Ishikawa (cell line): ENCODE measurements around the gene C1orf52.

Experiments
- CEBPB ChIP-seq: IDR thresholded peaks from 2 replicates; pipeline ENCODE4 v1.6.1; 2012
- CREB1 ChIP-seq: IDR thresholded peaks from 2 replicates; pipeline ENCODE4 v1.6.1; 2012; ENCODE audit warnings: low read depth
- EGR1 ChIP-seq: IDR thresholded peaks from 2 replicates; pipeline ENCODE4 v1.6.1; 2012
- EP300 ChIP-seq: IDR thresholded peaks from 2 replicates; pipeline ENCODE4 v1.6.1; 2012; ENCODE audit warnings: borderline replicate concordance
- FOXM1 ChIP-seq: IDR thresholded peaks from 2 replicates; pipeline ENCODE4 v1.6.1; 2012; ENCODE audit warnings: low read depth, borderline replicate concordance
- NFIC ChIP-seq: IDR thresholded peaks from 2 replicates; pipeline ENCODE4 v1.6.1; 2012
- RAD21 ChIP-seq: IDR thresholded peaks from 2 replicates; pipeline ENCODE4 v1.6.1; 2012; ENCODE audit warnings: low read depth
- TAF1 ChIP-seq: IDR thresholded peaks from 2 replicates; pipeline ENCODE4 v1.6.1; 2012; ENCODE audit warnings: low read depth, mild to moderate bottlenecking
- TCF12 ChIP-seq: IDR thresholded peaks from 2 replicates; pipeline ENCODE4 v1.6.1; 2012; ENCODE audit warnings: low read depth
- TEAD4 ChIP-seq: IDR thresholded peaks from 2 replicates; pipeline ENCODE4 v1.6.1; 2012
- YY1 ChIP-seq: IDR thresholded peaks from 2 replicates; pipeline ENCODE4 v1.6.1; 2012; ENCODE audit warnings: low read depth
- ZBTB7A ChIP-seq: IDR thresholded peaks from 2 replicates; pipeline ENCODE4 v1.6.1; 2012; ENCODE audit warnings: low read depth
- TF ChIP-seq, protein P1 (sequence below): IDR thresholded peaks from 2 replicates; pipeline ENCODE4 v1.6.1; 2012
- TF ChIP-seq, protein P2 (sequence below): IDR thresholded peaks from 2 replicates; pipeline ENCODE4 v1.6.1; 2012
- TF ChIP-seq, protein P3 (sequence below): IDR thresholded peaks from 2 replicates; pipeline ENCODE4 v1.6.1; 2012; ENCODE audit warnings: low read depth, mild to moderate bottlenecking

The C1orf52 gene

DNA sequence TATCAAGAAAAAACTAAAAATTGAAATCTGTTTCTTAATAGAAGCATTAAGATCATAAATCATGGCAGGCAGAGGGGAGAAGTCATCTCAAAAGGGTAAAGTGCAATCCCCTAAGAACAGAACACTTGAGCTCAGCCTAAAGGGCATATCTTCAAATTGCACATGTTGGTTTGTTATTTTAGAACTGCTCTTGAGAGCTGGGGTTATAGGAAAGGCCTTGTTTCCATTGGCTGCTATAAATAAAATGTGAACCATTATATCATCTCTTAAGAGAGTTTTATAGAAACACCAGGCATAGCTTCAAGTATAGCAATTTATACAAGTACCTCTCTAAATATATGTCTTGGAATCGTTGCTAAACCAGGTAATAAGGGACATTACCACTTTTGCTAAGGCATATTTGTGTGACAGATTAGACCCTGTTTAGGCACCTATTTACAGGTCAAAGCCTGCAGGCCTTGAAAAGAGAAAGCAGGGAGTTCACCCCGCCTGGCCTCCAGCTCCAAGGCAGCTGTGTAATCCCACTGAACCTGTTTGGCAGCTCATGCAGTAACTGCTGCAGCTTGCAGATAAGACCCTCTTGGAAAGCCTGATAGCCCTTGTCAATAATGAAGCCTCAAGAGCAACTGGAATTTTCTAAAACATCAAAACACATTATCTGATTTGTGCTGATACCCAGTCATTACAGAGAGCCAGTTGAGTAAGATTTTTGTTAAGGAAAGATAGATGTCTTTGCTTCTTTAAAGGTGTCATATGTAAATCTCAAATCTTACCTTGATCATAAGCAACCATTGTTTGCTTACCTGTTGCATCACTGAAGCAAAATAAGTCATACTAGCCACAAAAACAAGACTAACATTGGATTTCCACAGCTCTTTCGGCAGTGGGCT is 34.5 kb downstream of the C1orf52 start:
- TF ChIP-seq CREB1, result no peak
- TF ChIP-seq, protein P1, sequence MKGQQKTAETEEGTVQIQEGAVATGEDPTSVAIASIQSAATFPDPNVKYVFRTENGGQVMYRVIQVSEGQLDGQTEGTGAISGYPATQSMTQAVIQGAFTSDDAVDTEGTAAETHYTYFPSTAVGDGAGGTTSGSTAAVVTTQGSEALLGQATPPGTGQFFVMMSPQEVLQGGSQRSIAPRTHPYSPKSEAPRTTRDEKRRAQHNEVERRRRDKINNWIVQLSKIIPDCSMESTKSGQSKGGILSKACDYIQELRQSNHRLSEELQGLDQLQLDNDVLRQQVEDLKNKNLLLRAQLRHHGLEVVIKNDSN, result no peak
- 0 out of 2 replicates have a peak, but pooled peaks have one; percentile 17 for TF ChIP-seq NFIC
- TF ChIP-seq TAF1, result no peak
- TF ChIP-seq EP300, result no peak
- TF ChIP-seq ZBTB7A, result 0 out of 2 replicates have a peak, but pooled peaks have one; percentile 54
- no peak for TF ChIP-seq RAD21
- TF ChIP-seq, protein P2, sequence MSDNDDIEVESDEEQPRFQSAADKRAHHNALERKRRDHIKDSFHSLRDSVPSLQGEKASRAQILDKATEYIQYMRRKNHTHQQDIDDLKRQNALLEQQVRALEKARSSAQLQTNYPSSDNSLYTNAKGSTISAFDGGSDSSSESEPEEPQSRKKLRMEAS, result peak; percentile 65; the same call in 1 of the 2 replicates
- TF ChIP-seq TEAD4, result no peak; the same call in 1 of the 2 replicates
- TF ChIP-seq YY1, result no peak
- no peak for TF ChIP-seq FOXM1
- TF ChIP-seq EGR1, result no peak
- peak; percentile 68 for TF ChIP-seq TCF12
- TF ChIP-seq, protein P3, sequence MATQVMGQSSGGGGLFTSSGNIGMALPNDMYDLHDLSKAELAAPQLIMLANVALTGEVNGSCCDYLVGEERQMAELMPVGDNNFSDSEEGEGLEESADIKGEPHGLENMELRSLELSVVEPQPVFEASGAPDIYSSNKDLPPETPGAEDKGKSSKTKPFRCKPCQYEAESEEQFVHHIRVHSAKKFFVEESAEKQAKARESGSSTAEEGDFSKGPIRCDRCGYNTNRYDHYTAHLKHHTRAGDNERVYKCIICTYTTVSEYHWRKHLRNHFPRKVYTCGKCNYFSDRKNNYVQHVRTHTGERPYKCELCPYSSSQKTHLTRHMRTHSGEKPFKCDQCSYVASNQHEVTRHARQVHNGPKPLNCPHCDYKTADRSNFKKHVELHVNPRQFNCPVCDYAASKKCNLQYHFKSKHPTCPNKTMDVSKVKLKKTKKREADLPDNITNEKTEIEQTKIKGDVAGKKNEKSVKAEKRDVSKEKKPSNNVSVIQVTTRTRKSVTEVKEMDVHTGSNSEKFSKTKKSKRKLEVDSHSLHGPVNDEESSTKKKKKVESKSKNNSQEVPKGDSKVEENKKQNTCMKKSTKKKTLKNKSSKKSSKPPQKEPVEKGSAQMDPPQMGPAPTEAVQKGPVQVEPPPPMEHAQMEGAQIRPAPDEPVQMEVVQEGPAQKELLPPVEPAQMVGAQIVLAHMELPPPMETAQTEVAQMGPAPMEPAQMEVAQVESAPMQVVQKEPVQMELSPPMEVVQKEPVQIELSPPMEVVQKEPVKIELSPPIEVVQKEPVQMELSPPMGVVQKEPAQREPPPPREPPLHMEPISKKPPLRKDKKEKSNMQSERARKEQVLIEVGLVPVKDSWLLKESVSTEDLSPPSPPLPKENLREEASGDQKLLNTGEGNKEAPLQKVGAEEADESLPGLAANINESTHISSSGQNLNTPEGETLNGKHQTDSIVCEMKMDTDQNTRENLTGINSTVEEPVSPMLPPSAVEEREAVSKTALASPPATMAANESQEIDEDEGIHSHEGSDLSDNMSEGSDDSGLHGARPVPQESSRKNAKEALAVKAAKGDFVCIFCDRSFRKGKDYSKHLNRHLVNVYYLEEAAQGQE, result no peak
- TF ChIP-seq CEBPB, result no peak

DNA sequence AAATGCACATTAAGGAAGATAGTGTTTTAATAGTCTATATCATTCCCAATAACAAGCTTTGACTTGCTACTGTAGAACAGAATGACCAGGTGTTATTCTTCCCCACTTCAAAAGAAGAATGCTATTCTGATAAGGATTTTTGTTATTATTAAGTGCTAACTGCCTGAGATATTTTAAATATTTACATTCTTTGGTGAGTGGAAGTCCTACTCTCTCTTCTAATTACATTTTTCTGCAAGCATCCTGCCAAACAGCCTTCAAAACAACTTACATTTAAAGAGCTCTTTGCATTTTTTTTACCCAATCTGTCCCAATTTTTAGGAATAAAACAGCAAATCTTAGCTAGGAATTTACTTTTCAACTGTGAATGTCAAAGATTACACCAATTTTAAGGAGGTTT is 35.2 kb downstream of the C1orf52 start:
- no peak for TF ChIP-seq YY1
- no peak for TF ChIP-seq CREB1
- no peak for TF ChIP-seq CEBPB
- TF ChIP-seq, protein P3, result no peak
- TF ChIP-seq TCF12, result no peak
- no peak for TF ChIP-seq RAD21
- no peak for TF ChIP-seq EP300
- TF ChIP-seq NFIC, result no peak
- no peak for TF ChIP-seq EGR1
- no peak for TF ChIP-seq TEAD4
- no peak for TF ChIP-seq FOXM1
- TF ChIP-seq, protein P2, result no peak
- TF ChIP-seq, protein P1, result no peak
- no peak for TF ChIP-seq TAF1
- TF ChIP-seq ZBTB7A, result no peak

DNA sequence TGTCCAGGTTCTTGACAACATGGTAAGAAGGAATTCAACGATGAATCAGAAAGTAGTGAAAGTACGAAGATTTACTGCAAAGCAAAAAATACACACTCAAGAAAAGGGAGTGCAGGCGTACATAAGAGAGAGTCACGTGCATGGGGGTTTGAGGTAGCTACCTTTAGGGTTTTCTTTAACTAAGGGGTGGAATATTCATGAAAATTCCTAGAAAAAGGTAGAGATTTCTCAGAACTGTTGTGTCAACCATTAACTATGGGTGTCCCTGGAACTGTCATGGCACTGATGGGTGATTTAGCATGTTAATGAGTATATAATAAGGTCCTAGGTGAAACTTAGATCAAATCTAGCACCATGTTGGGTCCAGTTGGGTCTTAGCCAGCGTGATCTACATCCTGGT is 36.1 kb downstream of the C1orf52 start:
- no peak for TF ChIP-seq EGR1
- no peak for TF ChIP-seq TAF1
- TF ChIP-seq, protein P2, result no peak
- TF ChIP-seq FOXM1, result no peak
- no peak for TF ChIP-seq CEBPB
- TF ChIP-seq YY1, result no peak
- no peak for TF ChIP-seq NFIC
- no peak for TF ChIP-seq CREB1
- TF ChIP-seq, protein P1, result no peak
- no peak for TF ChIP-seq TCF12
- TF ChIP-seq TEAD4, result no peak
- TF ChIP-seq ZBTB7A, result no peak

DNA sequence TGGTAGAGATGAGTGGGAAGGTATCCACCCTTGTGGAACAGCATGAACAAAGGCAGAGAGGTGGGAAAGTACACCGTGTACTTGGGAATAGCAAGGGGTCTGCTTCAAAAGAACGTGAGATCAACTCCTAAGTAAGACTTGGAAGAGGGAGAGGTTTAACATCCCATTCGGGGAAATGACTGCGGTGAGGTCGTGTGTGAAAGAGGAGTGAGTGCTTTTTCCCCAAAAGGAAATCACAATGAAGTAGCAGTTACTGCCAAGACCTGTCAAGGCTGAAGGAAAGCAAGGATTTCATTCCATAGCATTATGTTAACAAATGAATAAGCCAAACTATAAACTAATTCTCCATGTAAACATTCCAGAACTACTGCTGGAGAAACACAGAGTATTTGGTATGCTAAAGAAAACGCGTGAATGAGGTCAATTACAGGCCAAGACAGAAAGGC is 38.7 kb downstream of the C1orf52 start:
- TF ChIP-seq CEBPB, result no peak
- no peak for TF ChIP-seq TAF1
- no peak for TF ChIP-seq EP300
- TF ChIP-seq FOXM1, result no peak
